ENCODE measurements around the gene DLL3.

GRCh38 chr19:39540333-39540673 lies 41.6 kb downstream of the DLL3 start:
- no peak for TF ChIP-seq CTCF (conservative IDR thresholded peaks at IDR 0.05 in 1 of 2, IDR thresholded peaks at IDR 0.05 in 1 of 2; ENCODE audit: extremely low read depth in 1 of 2, insufficient read depth in 1 of 2, low read depth in 1 of 2, low read length in 2 of 2)
- no peak for TF ChIP-seq EZH2 (IDR thresholded peaks at IDR 0.05; ENCODE audit: borderline replicate concordance, low read length)

All from mammary epithelial cell (primary cell).